Activated CD8-positive, alpha-beta memory T cell treated with anti-CD3 and anti-CD28 coated beads, Interleukin-2, amount 50 U/mL, for 24 hours (primary cell): ENCODE results near the gene PRKAR2B.
"Not testable (repeated sequence)": the region's sequence is repeated elsewhere in the genome, so short reads cannot be mapped to it uniquely, and the experiment has no call there.

Experiments
- DNase-seq: peaks from one replicate; pipeline ENCODE4 v3.0.0-alpha.2; 2020; ENCODE audit errors: extremely low read depth

PRKAR2B gene

GRCh38 chr7:107119376-107120105, 75.0 kb downstream of the PRKAR2B start:
- no peak for DNase-seq

GRCh38 chr7:107122486-107122911, 78.0 kb downstream of the PRKAR2B start:
- DNase-seq, result no peak

GRCh38 chr7:107123392-107123791, 78.9 kb downstream of the PRKAR2B start:
- DNase-seq, result no peak

- no peak for DNase-seq
These were observed 81.0 kb downstream of the PRKAR2B start for GRCh38 chr7:107125475-107125874.

GRCh38 chr7:107128217-107128616, 83.7 kb downstream of the PRKAR2B start:
- no peak for DNase-seq

GRCh38 chr7:107128748-107129147, 84.2 kb downstream of the PRKAR2B start:
- DNase-seq, result no peak

- DNase-seq, result no peak
These were observed 86.1 kb downstream of the PRKAR2B start for GRCh38 chr7:107130487-107131220.

GRCh38 chr7:107133396-107133795, 88.9 kb downstream of the PRKAR2B start:
- DNase-seq, result no peak

GRCh38 chr7:107138696-107139420, 94.4 kb downstream of the PRKAR2B start:
- no peak for DNase-seq

- not testable (repeated sequence) for DNase-seq
These were observed 99.4 kb downstream of the PRKAR2B start for GRCh38 chr7:107143875-107144274.

- no peak for DNase-seq
These were observed 100.7 kb downstream of the PRKAR2B start for GRCh38 chr7:107145067-107145838.

- no peak for DNase-seq
These were observed 103.2 kb downstream of the PRKAR2B start for GRCh38 chr7:107147464-107148393.

- no peak for DNase-seq
These were observed 104.2 kb downstream of the PRKAR2B start for GRCh38 chr7:107148721-107149120.

GRCh38 chr7:107149863-107150262, 105.4 kb downstream of the PRKAR2B start:
- no peak for DNase-seq

GRCh38 chr7:107150375-107151073, 106.0 kb downstream of the PRKAR2B start:
- DNase-seq, result peak; percentile 53

GRCh38 chr7:107151538-107151937, 107.0 kb downstream of the PRKAR2B start:
- no peak for DNase-seq

GRCh38 chr7:107152011-107152410, 107.5 kb downstream of the PRKAR2B start:
- DNase-seq, result no peak

GRCh38 chr7:107154826-107155225, 110.3 kb downstream of the PRKAR2B start:
- DNase-seq, result no peak

GRCh38 chr7:107155726-107156125, 111.2 kb downstream of the PRKAR2B start:
- DNase-seq, result not testable (repeated sequence)

- DNase-seq, result no peak
These were observed 112.6 kb downstream of the PRKAR2B start for GRCh38 chr7:107157091-107157490.
